MCF 10A (cell line): ENCODE data around the gene FZD2. TPM values are rescaled to one million over a fixed set of nuclear protein-coding genes. Genes with fewer than 3 reads are reported as not detected.
A peak's percentile ranks its signal among the peaks of the same experiment; 100 is the strongest.

ENCODE experiments used
- BruUV-seq: library from RNA; stranded (reverse); fragments of 400-500 nt; replicated peaks from 2 replicates; lab custom pipeline; 2021; lab: Mats Ljungman, UMichigan
- CTCF ChIA-PET: fragments of 300-600 bp; sonication (Branson Sonifier 250); formaldehyde crosslinking; extraction: SDS; loops from one replicate; lab custom pipeline; 2021; ENCODE audit warnings: antibody characterized with exemption, inconsistent platforms; lab: Yijun Ruan, JAX
- POLR2A ChIA-PET: fragments of 300-600, 350-650 bp; sonication (Branson Sonifier 250); formaldehyde crosslinking; extraction: SDS; loops from one replicate; lab custom pipeline; 2020; ENCODE audit warnings: antibody characterized with exemption, inconsistent platforms; lab: Yijun Ruan, JAX
- DNase-seq: peaks from one replicate; pipeline ENCODE4 v3.0.0-alpha.2; 2018; ENCODE audit not compliant: unreplicated experiment
- H3K27ac Mint-ChIP-seq: one replicate; pipeline ENCODE4 v1.8.0; 2022; ENCODE audit warnings: mild to moderate bottlenecking, low read depth, mixed read lengths; ENCODE audit not compliant: unreplicated experiment
- H3K27me3 Mint-ChIP-seq: one replicate; pipeline ENCODE4 v1.8.0; 2022; ENCODE audit warnings: mixed read lengths; ENCODE audit not compliant: insufficient read depth, unreplicated experiment
- H3K36me3 Mint-ChIP-seq: one replicate; pipeline ENCODE4 v1.8.0; 2022; ENCODE audit warnings: mild to moderate bottlenecking, moderate library complexity, mixed read lengths; ENCODE audit not compliant: insufficient read depth, unreplicated experiment
- H3K4me1 Mint-ChIP-seq: one replicate; pipeline ENCODE4 v1.8.0; 2022; ENCODE audit warnings: mixed read lengths; ENCODE audit not compliant: insufficient read depth, unreplicated experiment
- H3K4me3 Mint-ChIP-seq: one replicate; pipeline ENCODE4 v1.8.0; 2022; ENCODE audit warnings: mild to moderate bottlenecking, moderate library complexity, mixed read lengths; ENCODE audit not compliant: unreplicated experiment
- H3K9me3 Mint-ChIP-seq: one replicate; pipeline ENCODE4 v1.8.0; 2022; ENCODE audit warnings: mixed read lengths; ENCODE audit not compliant: unreplicated experiment
- intact Hi-C: fragments of 100-400 bp; cut with micrococcal nuclease; formaldehyde crosslinking; loops from 2 replicates; pipeline ENCODE4 v1.14.1; 2022
- total RNA-seq: library from RNA; stranded (reverse); gene quantifications from 2 replicates; pipeline ENCODE4 v1.2.3, GENCODE V29; 2022
- TF ChIP-seq, protein P1 (sequence below): fragments of 200-600 bp; IDR thresholded peaks from one replicate; pipeline ENCODE4 v1.8.0; 2022; ENCODE audit warnings: antibody characterized with exemption, mild to moderate bottlenecking; ENCODE audit not compliant: unreplicated experiment

FZD2 gene
- total RNA-seq, 1 experiment from 2014 or later: 6.8 TPM

DNA sequence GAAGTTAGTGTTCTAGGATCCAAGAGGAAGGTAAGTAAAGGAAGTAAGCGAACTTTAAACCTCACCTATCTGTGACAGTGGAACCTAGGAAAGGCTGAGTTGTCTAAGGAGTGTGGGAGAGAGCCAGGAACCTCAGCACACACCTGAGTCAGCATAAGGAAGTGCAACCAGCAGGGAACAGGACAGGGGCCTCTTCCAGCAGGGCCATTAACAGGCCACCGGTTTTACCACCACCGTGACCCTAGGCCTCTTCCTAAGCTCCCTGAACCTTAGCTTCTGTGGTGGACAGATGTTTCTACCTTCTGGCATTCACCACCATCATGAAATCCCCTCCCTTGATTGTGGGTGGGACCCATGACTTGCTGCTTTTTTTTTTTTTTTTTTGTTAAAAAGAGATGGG lies 27.4 kb upstream of the FZD2 start:
- CTCF ChIA-PET: interaction anchor here (0.6 to 1.3 kb wide), 2 partner anchors 108 to 152 kb away, joined by 5 read pairs; no protein-coding TSS in a partner anchor
- no TSS peak for BruUV-seq
- no peak for DNase-seq

DNA sequence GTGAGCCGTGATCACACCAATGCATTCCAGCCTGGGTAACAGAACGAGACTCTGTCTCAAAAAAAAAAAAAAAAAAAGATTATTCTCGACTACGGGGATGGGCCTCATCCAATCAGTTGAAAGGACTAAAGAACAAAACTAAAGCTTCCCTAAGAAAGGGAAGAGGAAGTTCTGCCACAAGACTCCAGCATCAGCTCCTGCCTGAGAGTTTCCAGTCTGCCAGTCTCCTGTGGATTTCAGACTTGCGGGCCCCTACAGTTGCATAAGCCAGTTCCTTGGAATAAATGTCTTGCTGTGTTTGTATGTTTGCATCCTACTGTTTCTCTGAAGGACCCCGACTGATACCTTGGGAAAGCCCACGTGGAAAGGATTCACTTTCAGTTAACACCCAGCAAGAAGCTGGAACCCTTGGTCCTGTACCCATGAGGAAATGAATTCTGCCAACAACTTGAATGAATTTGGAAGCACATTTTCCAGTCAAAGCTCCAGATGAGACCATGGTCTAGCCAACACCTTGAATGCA lies 26.3 kb upstream of the FZD2 start:
- TF ChIP-seq, protein P1, sequence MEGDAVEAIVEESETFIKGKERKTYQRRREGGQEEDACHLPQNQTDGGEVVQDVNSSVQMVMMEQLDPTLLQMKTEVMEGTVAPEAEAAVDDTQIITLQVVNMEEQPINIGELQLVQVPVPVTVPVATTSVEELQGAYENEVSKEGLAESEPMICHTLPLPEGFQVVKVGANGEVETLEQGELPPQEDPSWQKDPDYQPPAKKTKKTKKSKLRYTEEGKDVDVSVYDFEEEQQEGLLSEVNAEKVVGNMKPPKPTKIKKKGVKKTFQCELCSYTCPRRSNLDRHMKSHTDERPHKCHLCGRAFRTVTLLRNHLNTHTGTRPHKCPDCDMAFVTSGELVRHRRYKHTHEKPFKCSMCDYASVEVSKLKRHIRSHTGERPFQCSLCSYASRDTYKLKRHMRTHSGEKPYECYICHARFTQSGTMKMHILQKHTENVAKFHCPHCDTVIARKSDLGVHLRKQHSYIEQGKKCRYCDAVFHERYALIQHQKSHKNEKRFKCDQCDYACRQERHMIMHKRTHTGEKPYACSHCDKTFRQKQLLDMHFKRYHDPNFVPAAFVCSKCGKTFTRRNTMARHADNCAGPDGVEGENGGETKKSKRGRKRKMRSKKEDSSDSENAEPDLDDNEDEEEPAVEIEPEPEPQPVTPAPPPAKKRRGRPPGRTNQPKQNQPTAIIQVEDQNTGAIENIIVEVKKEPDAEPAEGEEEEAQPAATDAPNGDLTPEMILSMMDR: no peak
- Mint-ChIP-seq H3K36me3 (no peaks in the 10 kb centered on the region), H3K27ac (no peak overlapping the region), H3K4me3 (no peak overlapping the region), H3K9me3 (no peaks in the 10 kb centered on the region), H3K4me1 (peaks cover 12% of the 10 kb centered on the region), H3K27me3 (no peaks in the 10 kb centered on the region)
- POLR2A ChIA-PET: interaction anchor here (0.9 to 1.0 kb wide), 2 partner anchors 27 to 111 kb away, joined by 3 to 4 read pairs; partner anchors contain the start of gene GPATCH8
- intact Hi-C loops: no loop called here
- no TSS peak for BruUV-seq
- CTCF ChIA-PET: interaction anchor here (0.9 to 6.2 kb wide), 4 partner anchors 14 to 106 kb away, joined by 4 to 52 read pairs (median 23); no protein-coding TSS in a partner anchor
- no peak for DNase-seq

More for the DNA sequence above, 27.4 kb upstream of the FZD2 start:
- Mint-ChIP-seq H3K9me3 (no peaks in the 10 kb centered on the region), H3K36me3 (no peaks in the 10 kb centered on the region), H3K27ac (no peak overlapping the region), H3K4me1 (peaks cover 10% of the 10 kb centered on the region), H3K4me3 (no peak overlapping the region), H3K27me3 (no peaks in the 10 kb centered on the region)
- TF ChIP-seq, protein P1: no peak
- intact Hi-C loops: no loop called here
- POLR2A ChIA-PET: no interaction called here

DNA sequence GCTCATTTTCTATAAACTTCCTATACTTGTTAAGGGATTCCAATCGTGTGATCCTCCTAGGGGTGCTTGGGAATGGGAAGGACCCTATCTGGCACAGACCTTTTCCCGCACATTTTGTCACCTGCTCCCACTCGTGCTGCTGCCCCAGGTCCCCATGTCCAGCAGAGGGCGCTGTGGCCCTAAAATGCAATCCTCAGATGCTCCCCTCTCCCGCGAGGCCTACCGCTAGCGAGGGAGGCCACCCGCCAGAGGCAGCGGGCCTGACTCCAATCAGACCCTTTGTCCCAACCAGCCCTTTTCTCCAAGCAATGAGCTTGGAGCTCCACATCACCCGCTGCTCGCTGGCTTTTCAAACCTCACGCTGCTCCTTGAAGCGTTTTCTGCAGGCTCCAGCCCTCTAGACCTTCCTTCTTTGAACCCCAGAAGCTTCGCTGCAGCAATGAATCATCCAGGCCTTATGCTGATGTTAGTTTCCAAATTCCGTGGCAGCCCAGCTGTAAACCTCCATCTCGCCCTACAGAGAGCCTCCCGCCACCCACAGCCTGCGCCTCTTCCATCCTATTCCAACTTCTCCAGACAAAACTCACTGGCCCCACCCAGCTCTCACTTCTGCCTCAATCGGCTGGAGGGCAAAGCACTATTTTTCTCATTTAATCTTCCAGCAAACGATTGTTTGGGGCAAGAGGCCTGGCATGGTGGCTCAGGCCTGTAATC lies 23.6 kb upstream of the FZD2 start:
- intact Hi-C loops: loop anchor here (1.0 kb wide), 2 partner anchors 103 to 139 kb away; no protein-coding TSS in a partner anchor
- no TSS peak for BruUV-seq
- Mint-ChIP-seq H3K27ac (no peak overlapping the region), H3K4me3 (no peak overlapping the region), H3K4me1 (peaks cover 17% of the 10 kb centered on the region), H3K9me3 (no peaks in the 10 kb centered on the region), H3K27me3 (no peaks in the 10 kb centered on the region), H3K36me3 (no peaks in the 10 kb centered on the region)
- POLR2A ChIA-PET: interaction anchor here (0.6 to 1.2 kb wide), 5 partner anchors 23 to 241 kb away, joined by 3 read pairs; partner anchors contain the start of gene FZD2
- CTCF ChIA-PET: interaction anchor here (0.6 to 6.2 kb wide), 33 partner anchors 11 to 188 kb away, joined by 3 to 65 read pairs (median 5); partner anchors contain the start of gene CCDC43
- peak; percentile 90 for DNase-seq
- TF ChIP-seq, protein P1: peak; percentile 93
